ENCODE measurements around the gene PWP1. TPM values are rescaled to one million over a fixed set of nuclear protein-coding genes. Genes with fewer than 3 reads are reported as not detected.

Gene PWP1
- total and polyA plus RNA-seq, 10 of the 15 experiments (the other 5 are each of a cell fraction or from before 2014, with no cell fraction given) = 42.4 to 283 (median 84.6) TPM

GRCh38 chr12:107668320-107669098, 17.1 kb upstream of the PWP1 start:
- H3K4me2 ChIP-seq (ENCODE audit: control insufficient read depth, insufficient read depth) = no peak overlapping the region
- CTCF ChIA-PET = interaction anchor here (1.3 kb wide), 1 partner anchor 10 kb away, joined by 3 read pairs; no protein-coding TSS in a partner anchor
- no peaks in the 10 kb centered on the region for H3K4me1 ChIP-seq (ENCODE audit: control insufficient read depth, insufficient read depth, low read length)
- POLR2A ChIA-PET = interaction anchor here (0.6 kb wide), 1 partner anchor 23 kb away, joined by 7 read pairs; no protein-coding TSS in a partner anchor
- FAIRE-seq (no peak), ATAC-seq (no peak), DNase-seq (ENCODE audit: low read depth, low spot score) (no peak)
- 9% methylated on average over 9 of the region's 9 CpGs for WGBS (ENCODE audit: insufficient coverage, insufficient replicate concordance, low lambda C conversion rate, missing lambda C conversion rate)
- no peak overlapping the region for H3K4me3 ChIP-seq
- H4K20me1 ChIP-seq (ENCODE audit: control insufficient read depth, insufficient read depth) = no peaks in the 10 kb centered on the region
- SMC1A ChIA-PET (ENCODE audit: uncharacterized antibody, unreplicated experiment) = no interaction called here
- no peak for TF ChIP-seq ESRRA (IDR thresholded peaks at IDR 0.05; ENCODE audit: low read length)
- TF ChIP-seq E2F8 (IDR thresholded peaks at IDR 0.05; ENCODE audit: low read depth, partially characterized antibody) = no peak
- TF ChIP-seq IKZF1 (conservative IDR thresholded peaks at IDR 0.05) = no peak
- no peak for TF ChIP-seq POLR2AphosphoS5 (IDR thresholded peaks at IDR 0.05; ENCODE audit: low read length)
- no peak for TF ChIP-seq CUX1 (IDR thresholded peaks at IDR 0.05; ENCODE audit: insufficient replicate concordance, low read depth, low read length)
- peaks cover 5% of the 10 kb centered on the region in 2 experiments; a peak in 2 of 4 replicates for H3K27me3 ChIP-seq (replicated peaks in 1 of 2; ENCODE audit: control insufficient read depth in 2 of 2, insufficient read depth in 2 of 2, low read length in 1 of 2)
- RAD21 ChIA-PET (ENCODE audit: unreplicated experiment) = no interaction called here
- no peaks in the 10 kb centered on the region for H3K79me2 ChIP-seq (ENCODE audit: control insufficient read depth, insufficient read depth, low read length)
- H2AFZ ChIP-seq (ENCODE audit: control insufficient read depth, low read depth, low read length) = no peak overlapping the region
- H3K9ac ChIP-seq (ENCODE audit: control insufficient read depth, insufficient read depth, low read length) = no peak overlapping the region
- in situ Hi-C loops (cut with MboI) (no loop called here), intact Hi-C loops (cut with micrococcal nuclease; ENCODE audit: unreplicated experiment) (no loop called here)
- no peak overlapping the region for H3K27ac ChIP-seq (ENCODE audit: control insufficient read depth, insufficient read depth)
- no peaks in the 10 kb centered on the region for H3K9me3 ChIP-seq (replicated peaks; ENCODE audit: control insufficient read depth, insufficient read depth, low read length)
- no TSS peak for BruUV-seq (replicated peaks)
- no peaks in the 10 kb centered on the region for H3K36me3 ChIP-seq (ENCODE audit: control insufficient read depth in 2 of 2, insufficient read depth in 2 of 2, low read length in 1 of 2)

All from GM12878 (cell line).